ENCODE data around the gene SREBF1. TPM values are rescaled to one million over a fixed set of nuclear protein-coding genes. Genes with fewer than 3 reads are reported as not detected.

The SREBF1 gene
- total and polyA plus RNA-seq, 2 of the 8 experiments (the other 6 are each of a cell fraction or from before 2014, with no cell fraction given), result 28.6 to 70.8 TPM

- no peak for TF ChIP-seq GABPA (IDR thresholded peaks at IDR 0.05; ENCODE audit: borderline replicate concordance, insufficient read depth, low read length)
These were observed 17.7 kb downstream of the SREBF1 start (continued) for GRCh38 chr17:17819111-17819510.
